Spinal cord (tissue), 10 donors: ENCODE data around the gene TEKTIP1. TPM values are rescaled to one million over a fixed set of nuclear protein-coding genes. Genes with fewer than 3 reads are reported as not detected.
"Not testable (repeated sequence)": the region's sequence is repeated elsewhere in the genome, so short reads cannot be mapped to it uniquely, and the experiment has no call there.

ENCODE experiments used
- DNase-seq, 6 donors: peaks; one replicate each; pipeline versions ENCODE4 v3.0.0 to v3.0.0-alpha.2; 2013 to 2015; ENCODE audit warnings: low spot score in 6 of 6, low read depth in 4 of 6
- H3K27ac ChIP-seq: one replicate; pipeline ENCODE4 v1.5.1; 2013; ENCODE audit warnings: low read depth, low read length, control low read depth
- H3K27me3 ChIP-seq: one replicate; pipeline ENCODE4 v1.6.1; 2013; ENCODE audit warnings: low read length; ENCODE audit not compliant: control insufficient read depth, insufficient read depth
- H3K36me3 ChIP-seq: one replicate; pipeline ENCODE4 v1.6.1; 2013; ENCODE audit warnings: low read length; ENCODE audit not compliant: control insufficient read depth, insufficient read depth
- H3K4me1 ChIP-seq: one replicate; pipeline ENCODE4 v1.6.1; 2013; ENCODE audit warnings: low read length; ENCODE audit not compliant: control insufficient read depth, insufficient read depth
- H3K4me3 ChIP-seq: one replicate; pipeline ENCODE4 v1.5.1; 2013; ENCODE audit warnings: low read depth, low read length, control low read depth
- H3K9me3 ChIP-seq: one replicate; pipeline ENCODE4 v1.6.1; 2013; ENCODE audit warnings: low read length; ENCODE audit not compliant: control insufficient read depth, insufficient read depth
- WGBS: methylation state at CpG from one replicate; pipeline ENCODE4 v1.1.5; 2013; ENCODE audit warnings: missing lambda C conversion rate; ENCODE audit not compliant: insufficient coverage; 5-methylcytosine and 5-hydroxymethylcytosine counted together
- polyA plus RNA-seq, 2 donors: library from polyadenylated mRNA; unstranded; fragments of 120-200 nt; gene quantifications; one replicate each; pipeline ENCODE4 v1.2.1, GENCODE V29; 2013; ENCODE audit not compliant: insufficient read length in 2 of 2
- total RNA-seq, 2 donors: library from RNA; depleted of rRNA in 1 of 2; stranded (reverse); fragments of 120-200 nt in 1 of 2; fragments of >200 nt in 1 of 2; gene quantifications; one replicate each; pipeline versions ENCODE4 v1.2.3 to v1.2.4, GENCODE V29; 2013 to 2014
- donor health status: healthy.

TEKTIP1 gene
- total and polyA plus RNA-seq, 4 donors, result 2.1 to 13.0 (median 9.6) TPM; not detected in 1

GRCh38 chr19:3577723-3578344 is 38.9 kb downstream of the TEKTIP1 start:
- WGBS, result 44% methylated on average over 59 of the region's 60 CpGs
- DNase-seq, result peak in 1 of 6 donors; percentile 16
- H3K4me3 ChIP-seq, result no peak overlapping the region
- peaks cover 34% of the 10 kb centered on the region for H3K4me1 ChIP-seq
- H3K9me3 ChIP-seq, result no peaks in the 10 kb centered on the region
- no peak overlapping the region for H3K27ac ChIP-seq
- H3K36me3 ChIP-seq, result peaks cover 35% of the 10 kb centered on the region
- H3K27me3 ChIP-seq, result no peaks in the 10 kb centered on the region

- WGBS, result 74% methylated on average over 17 of the region's 17 CpGs
- Histone ChIP-seq H3K4me3 (no peak overlapping the region), H3K4me1 (peaks cover 29% of the 10 kb centered on the region), H3K9me3 (no peaks in the 10 kb centered on the region), H3K27ac (no peak overlapping the region), H3K27me3 (peaks cover 3% of the 10 kb centered on the region), H3K36me3 (peaks cover 35% of the 10 kb centered on the region)
- no peak for DNase-seq
Measured at GRCh38 chr19:3578390-3578789, 39.4 kb downstream of the TEKTIP1 start.

- peak in 1 of 6 donors; percentile 35 for DNase-seq
- Histone ChIP-seq H3K36me3 (peaks cover 23% of the 10 kb centered on the region), H3K9me3 (no peaks in the 10 kb centered on the region), H3K27ac (no peak overlapping the region), H3K27me3 (peaks cover 14% of the 10 kb centered on the region), H3K4me1 (peaks cover 15% of the 10 kb centered on the region), H3K4me3 (no peak overlapping the region)
- 55% methylated on average over 6 of the region's 11 CpGs for WGBS
Measured at GRCh38 chr19:3580156-3580934, 41.4 kb downstream of the TEKTIP1 start.

GRCh38 chr19:3581792-3582191 is 42.8 kb downstream of the TEKTIP1 start:
- H3K27ac ChIP-seq, H3K4me1 ChIP-seq, H3K4me3 ChIP-seq, DNase-seq, H3K9me3 ChIP-seq: not testable (repeated sequence)
- 69% methylated on average over 4 of the region's 4 CpGs for WGBS
- Histone ChIP-seq H3K27me3 (peaks cover 27% of the 10 kb centered on the region), H3K36me3 (peaks cover 11% of the 10 kb centered on the region)

- not testable (repeated sequence) for H3K27ac ChIP-seq, H3K4me1 ChIP-seq, H3K4me3 ChIP-seq, H3K9me3 ChIP-seq, DNase-seq, H3K36me3 ChIP-seq
- peaks cover 29% of the 10 kb centered on the region for H3K27me3 ChIP-seq
- WGBS, result 100% methylated on average over 3 of the region's 15 CpGs
Measured at GRCh38 chr19:3584036-3584802, 45.2 kb downstream of the TEKTIP1 start.

GRCh38 chr19:3585301-3586126 is 46.5 kb downstream of the TEKTIP1 start, which contains the start of gene GIPC3:
GIPC3 (plus strand) TSS chr19:3585478; CDS start chr19:3585598, 120 bp downstream.
- Histone ChIP-seq H3K27ac (no peak within 1 kb of the TSS), H3K27me3 (peaks cover 29% of the 10 kb centered on the region), H3K36me3 (peaks cover 4% of the 10 kb centered on the region), H3K9me3 (no peaks in the 10 kb centered on the region), H3K4me3 (no peak within 1 kb of the TSS), H3K4me1 (peaks cover 9% of the 10 kb centered on the region)
- WGBS, result 5% methylated on average over 84 of the region's 84 CpGs
- DNase-seq, result no peak

GRCh38 chr19:3586127-3586626 is 47.2 kb downstream of the TEKTIP1 start:
- Histone ChIP-seq H3K4me3 (no peak overlapping the region), H3K27me3 (peaks cover 29% of the 10 kb centered on the region), H3K4me1 (peaks cover 9% of the 10 kb centered on the region), H3K36me3 (peaks cover 4% of the 10 kb centered on the region), H3K9me3 (no peaks in the 10 kb centered on the region), H3K27ac (no peak overlapping the region)
- no peak for DNase-seq
- WGBS, result 27% methylated on average over 9 of the region's 16 CpGs

- H3K4me3 ChIP-seq, result no peak overlapping the region
- H3K4me1 ChIP-seq, result peaks cover 9% of the 10 kb centered on the region
- peaks cover 4% of the 10 kb centered on the region for H3K36me3 ChIP-seq
- H3K27me3 ChIP-seq, result peaks cover 29% of the 10 kb centered on the region
- no peak overlapping the region for H3K27ac ChIP-seq
- no peak for DNase-seq
- WGBS, result 63% methylated on average over 28 of the region's 31 CpGs
- no peaks in the 10 kb centered on the region for H3K9me3 ChIP-seq
Measured at GRCh38 chr19:3586707-3587346, 47.9 kb downstream of the TEKTIP1 start.
